Stimulated activated CD4-positive, alpha-beta T cell treated with anti-CD3 and anti-CD28 coated beads, Interleukin-2, amount 100 ng/mL, for 48 hours (primary cell): ENCODE data around the gene RAD54L.
"Not testable (repeated sequence)": the region's sequence is repeated elsewhere in the genome, so short reads cannot be mapped to it uniquely, and the experiment has no call there.

Source experiments
- DNase-seq, 2 donors: peaks; one replicate each; pipeline ENCODE4 v3.0.0-alpha.2; 2020

The RAD54L gene

DNA sequence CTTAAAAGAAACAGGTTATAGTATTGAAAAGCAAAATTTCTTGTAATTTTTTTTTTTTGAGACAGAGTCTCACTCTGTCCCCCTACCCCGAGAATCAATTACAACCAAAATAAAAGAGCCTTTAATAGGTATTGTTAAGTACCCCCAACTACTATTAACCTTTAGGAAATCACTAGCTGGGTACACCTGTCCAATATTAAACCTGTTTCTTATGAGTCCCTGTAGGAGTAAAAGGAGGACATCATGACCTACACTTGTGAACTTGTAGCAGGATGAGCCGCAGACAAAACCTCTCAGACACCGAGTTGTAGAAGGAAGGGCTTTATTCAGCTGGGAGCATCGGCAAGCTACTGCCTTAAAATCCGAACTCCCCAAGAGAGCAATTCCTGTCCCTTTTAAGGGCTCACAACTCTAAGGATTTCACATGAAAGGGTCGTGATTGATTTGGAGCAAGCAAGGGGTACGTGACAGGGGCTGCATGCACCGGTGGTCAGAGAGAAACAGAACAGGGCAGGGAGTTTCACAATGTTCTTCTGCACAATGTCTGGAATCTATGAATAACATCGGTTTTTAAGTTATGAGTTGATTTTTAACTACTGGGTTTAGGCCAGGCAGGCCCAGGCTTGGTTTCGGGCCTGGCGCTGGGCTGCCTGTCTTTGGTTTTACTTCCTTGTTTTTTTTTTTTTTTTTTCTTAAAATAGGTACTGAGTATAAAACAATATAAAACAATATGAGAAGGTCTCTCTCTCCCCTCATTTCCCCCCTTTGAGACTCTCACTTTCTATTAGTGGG, 77.9 kb downstream of the RAD54L start:
- not testable (repeated sequence) for DNase-seq
